Measurements from ENCODE around the gene ATP9B. TPM values are rescaled to one million over a fixed set of nuclear protein-coding genes. Genes with fewer than 3 reads are reported as not detected.

The ATP9B gene
- total RNA-seq, 1 donor from 2014 or later = 43.9 TPM

DNA sequence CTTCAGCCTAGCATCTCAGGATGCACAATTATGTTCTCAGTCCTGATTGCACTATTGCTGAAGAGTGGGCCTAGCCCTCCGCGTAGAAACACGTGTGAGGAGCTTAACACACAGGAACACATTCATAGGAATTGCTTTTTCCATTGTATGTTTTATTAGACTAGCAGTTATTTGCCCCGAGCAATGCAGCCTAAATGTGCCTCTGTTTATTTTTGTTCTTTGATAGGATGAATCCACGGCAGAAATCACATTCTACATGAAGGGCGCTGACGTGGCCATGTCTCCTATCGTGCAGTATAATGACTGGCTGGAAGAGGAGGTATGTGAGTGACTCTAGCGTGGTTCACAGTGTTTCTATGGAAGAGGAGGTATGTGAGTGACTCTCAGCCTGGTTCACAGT lies 260.6 kb downstream of the ATP9B start:
- intact Hi-C loops (cut with DNase I) = no loop called here
- TF ChIP-seq, protein P1, sequence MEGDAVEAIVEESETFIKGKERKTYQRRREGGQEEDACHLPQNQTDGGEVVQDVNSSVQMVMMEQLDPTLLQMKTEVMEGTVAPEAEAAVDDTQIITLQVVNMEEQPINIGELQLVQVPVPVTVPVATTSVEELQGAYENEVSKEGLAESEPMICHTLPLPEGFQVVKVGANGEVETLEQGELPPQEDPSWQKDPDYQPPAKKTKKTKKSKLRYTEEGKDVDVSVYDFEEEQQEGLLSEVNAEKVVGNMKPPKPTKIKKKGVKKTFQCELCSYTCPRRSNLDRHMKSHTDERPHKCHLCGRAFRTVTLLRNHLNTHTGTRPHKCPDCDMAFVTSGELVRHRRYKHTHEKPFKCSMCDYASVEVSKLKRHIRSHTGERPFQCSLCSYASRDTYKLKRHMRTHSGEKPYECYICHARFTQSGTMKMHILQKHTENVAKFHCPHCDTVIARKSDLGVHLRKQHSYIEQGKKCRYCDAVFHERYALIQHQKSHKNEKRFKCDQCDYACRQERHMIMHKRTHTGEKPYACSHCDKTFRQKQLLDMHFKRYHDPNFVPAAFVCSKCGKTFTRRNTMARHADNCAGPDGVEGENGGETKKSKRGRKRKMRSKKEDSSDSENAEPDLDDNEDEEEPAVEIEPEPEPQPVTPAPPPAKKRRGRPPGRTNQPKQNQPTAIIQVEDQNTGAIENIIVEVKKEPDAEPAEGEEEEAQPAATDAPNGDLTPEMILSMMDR (IDR thresholded peaks at IDR 0.05) = no peak
- no peak for DNase-seq
- Histone ChIP-seq H3K27me3 (no peaks in the 10 kb centered on the region), H3K27ac (no peak overlapping the region), H3K36me3 (peaks cover 46% of the 10 kb centered on the region), H3K4me1 (no peaks in the 10 kb centered on the region), H3K9me3 (no peaks in the 10 kb centered on the region), H3K4me3 (no peak overlapping the region)
- no peak for ATAC-seq

- no peaks in the 10 kb centered on the region for H3K4me1 ChIP-seq
- no peak for ATAC-seq
- intact Hi-C loops (cut with DNase I) = no loop called here
Observed at GRCh38 chr18:79332646-79333045, 263.5 kb downstream of the ATP9B start.

GRCh38 chr18:79333046-79333445 lies 263.9 kb downstream of the ATP9B start:
- Histone ChIP-seq H3K4me3 (no peak overlapping the region), H3K36me3 (peaks cover 51% of the 10 kb centered on the region), H3K4me1 (no peaks in the 10 kb centered on the region), H3K27ac (no peak overlapping the region), H3K9me3 (no peaks in the 10 kb centered on the region), H3K27me3 (no peaks in the 10 kb centered on the region)
- intact Hi-C loops (cut with DNase I) = no loop called here
- ATAC-seq (no peak), DNase-seq (no peak)
- TF ChIP-seq, protein P1 (IDR thresholded peaks at IDR 0.05) = no peak

More at GRCh38 chr18:79332646-79333045, 263.5 kb downstream of the ATP9B start:
- H3K27me3 ChIP-seq = no peaks in the 10 kb centered on the region
- no peak overlapping the region for H3K27ac ChIP-seq
- no peak overlapping the region for H3K4me3 ChIP-seq
- H3K9me3 ChIP-seq = no peaks in the 10 kb centered on the region
- TF ChIP-seq, protein P1 (IDR thresholded peaks at IDR 0.05) = no peak
- H3K36me3 ChIP-seq = peaks cover 47% of the 10 kb centered on the region
- no peak for DNase-seq

DNA sequence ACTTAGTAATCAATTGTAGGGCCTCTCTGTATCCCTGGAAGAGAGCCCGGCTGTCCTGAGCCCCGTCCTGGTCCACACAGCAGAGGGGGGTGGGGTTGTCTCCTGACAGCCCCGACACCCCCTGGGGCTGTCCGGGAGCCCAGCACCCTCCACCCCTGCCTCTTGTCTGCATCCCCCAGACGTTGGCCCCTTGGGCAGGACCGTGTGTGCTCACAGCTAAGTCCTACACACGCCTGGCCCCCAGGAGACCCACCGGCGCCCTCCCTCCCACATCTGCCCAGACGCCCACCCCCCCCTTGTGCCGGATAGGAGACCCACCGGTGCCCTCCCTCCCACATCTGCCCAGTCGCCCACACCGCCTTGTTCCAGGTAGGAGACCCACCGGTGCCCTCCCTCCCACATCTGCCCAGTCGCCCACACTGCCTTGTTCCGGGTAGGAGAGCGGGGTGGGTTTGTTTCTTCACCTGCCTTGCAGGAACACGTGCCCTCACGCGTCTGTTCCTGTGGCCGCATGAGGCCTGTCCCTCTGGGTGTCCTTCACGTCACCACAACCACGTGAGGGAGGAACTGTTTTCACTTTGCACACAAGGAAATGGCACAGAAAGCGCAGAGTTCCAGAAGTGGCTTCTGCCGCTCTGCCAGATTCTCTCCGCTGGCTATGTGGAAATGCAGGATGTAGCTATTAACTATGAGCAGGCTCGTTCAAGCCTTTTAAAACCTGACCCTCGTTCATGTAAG lies 265.5 kb downstream of the ATP9B start:
- no peak overlapping the region for H3K27ac ChIP-seq
- H3K9me3 ChIP-seq = no peaks in the 10 kb centered on the region
- H3K4me1 ChIP-seq = no peaks in the 10 kb centered on the region
- H3K4me3 ChIP-seq = no peak overlapping the region
- intact Hi-C loops (cut with DNase I) = no loop called here
- peaks cover 52% of the 10 kb centered on the region for H3K36me3 ChIP-seq
- ATAC-seq = peak; percentile 19
- no peak for DNase-seq
- TF ChIP-seq, protein P1 (IDR thresholded peaks at IDR 0.05) = no peak
- no peaks in the 10 kb centered on the region for H3K27me3 ChIP-seq

GRCh38 chr18:79335833-79336360 lies 266.7 kb downstream of the ATP9B start:
- Histone ChIP-seq H3K27ac (no peak overlapping the region), H3K4me1 (no peaks in the 10 kb centered on the region), H3K4me3 (no peak overlapping the region), H3K27me3 (no peaks in the 10 kb centered on the region), H3K36me3 (peaks cover 40% of the 10 kb centered on the region), H3K9me3 (no peaks in the 10 kb centered on the region)
- TF ChIP-seq, protein P1 (IDR thresholded peaks at IDR 0.05) = no peak
- DNase-seq (no peak), ATAC-seq (no peak)
- intact Hi-C loops (cut with DNase I) = no loop called here

Data from upper lobe of right lung (tissue), 1 donor.